Ramos (cell line): ENCODE results near the gene ACAP2.

ENCODE experiments used
- in situ Hi-C: fragments of 300-500 bp; cut with MboI; formaldehyde crosslinking; loops from one replicate; pipeline ENCODE4 v1.14.3; 2022; ENCODE audit warnings: low sequenced_read_pairs; ENCODE audit not compliant: unreplicated experiment

Gene ACAP2

GRCh38 chr3:195266428-195266827, 176.4 kb downstream of the ACAP2 start:
- in situ Hi-C loops, result loop anchor here (5.0 kb wide), 2 partner anchors 264 to 579 kb away; partner anchors contain the start of gene FAM43A

- in situ Hi-C loops, result loop anchor here (5.0 kb wide), 2 partner anchors 263 to 578 kb away; partner anchors contain the start of gene FAM43A
These were observed 177.3 kb downstream of the ACAP2 start for GRCh38 chr3:195265363-195265976.

- in situ Hi-C loops, result no loop called here
These were observed 178.8 kb downstream of the ACAP2 start for GRCh38 chr3:195263925-195264600.

- in situ Hi-C loops, result no loop called here
These were observed 179.5 kb downstream of the ACAP2 start for GRCh38 chr3:195263193-195263924.

- in situ Hi-C loops, result no loop called here
These were observed 180.9 kb downstream of the ACAP2 start for GRCh38 chr3:195261925-195262324.

- in situ Hi-C loops, result no loop called here
These were observed 182.4 kb downstream of the ACAP2 start for GRCh38 chr3:195260280-195260905.

- in situ Hi-C loops, result loop anchor here (5.0 kb wide), 1 partner anchor 102 kb away; no protein-coding TSS in a partner anchor
These were observed 183.1 kb downstream of the ACAP2 start for GRCh38 chr3:195259475-195260279.

GRCh38 chr3:195259154-195259474, 183.7 kb downstream of the ACAP2 start:
- in situ Hi-C loops, result loop anchor here (5.0 kb wide), 1 partner anchor 102 kb away; no protein-coding TSS in a partner anchor

- in situ Hi-C loops, result loop anchor here (5.0 kb wide), 1 partner anchor 101 kb away; no protein-coding TSS in a partner anchor
These were observed 184.2 kb downstream of the ACAP2 start for GRCh38 chr3:195258449-195259153.

GRCh38 chr3:195257454-195258448, 185.1 kb downstream of the ACAP2 start:
- in situ Hi-C loops, result loop anchor here (5.0 kb wide), 1 partner anchor 100 kb away; no protein-coding TSS in a partner anchor

GRCh38 chr3:195256639-195257453, 186.0 kb downstream of the ACAP2 start:
- in situ Hi-C loops, result loop anchor here (5.0 kb wide), 1 partner anchor 100 kb away; no protein-coding TSS in a partner anchor

GRCh38 chr3:195255571-195256501, 187.0 kb downstream of the ACAP2 start:
- in situ Hi-C loops, result loop anchor here (5.0 kb wide), 1 partner anchor 99 kb away; no protein-coding TSS in a partner anchor

GRCh38 chr3:195255176-195255500, 187.7 kb downstream of the ACAP2 start:
- in situ Hi-C loops, result loop anchor here (5.0 kb wide), 1 partner anchor 98 kb away; no protein-coding TSS in a partner anchor

GRCh38 chr3:195254454-195255175, 188.2 kb downstream of the ACAP2 start:
- in situ Hi-C loops, result loop anchor here (5.0 kb wide), 1 partner anchor 97 kb away; no protein-coding TSS in a partner anchor

GRCh38 chr3:195253923-195254432, 188.8 kb downstream of the ACAP2 start:
- in situ Hi-C loops, result no loop called here
